ENCODE measurements around the gene NOL4L. TPM values are rescaled to one million over a fixed set of nuclear protein-coding genes. Genes with fewer than 3 reads are reported as not detected.

Gene NOL4L
- total RNA-seq, 1 experiment from 2014 or later: 31.7 TPM

- Histone ChIP-seq H4K20me1 (ENCODE audit: control insufficient read depth, insufficient read depth, insufficient read length) (peaks cover 2% of the 10 kb centered on the region), H2BK20ac (ENCODE audit: low read depth, low read length, poor library complexity, severe bottlenecking) (no peak overlapping the region), H3T11ph (ENCODE audit: low read length) (no peak overlapping the region), H3K14ac (ENCODE audit: insufficient read depth, low read length) (no peak overlapping the region), H3K18ac (ENCODE audit: insufficient read length, low read depth, low read length) (no peak overlapping the region), H3K4me1 (ENCODE audit: insufficient read depth, low read length) (no peaks in the 10 kb centered on the region), H3K4me2 (ENCODE audit: insufficient read depth, insufficient read length, low read length) (no peak overlapping the region), H2AFZ (ENCODE audit: low read length) (no peak overlapping the region), H3K79me2 (ENCODE audit: insufficient read depth, low read length) (no peaks in the 10 kb centered on the region), H2BK5ac (ENCODE audit: insufficient read length, low read length) (no peak overlapping the region), H3K23me2 (ENCODE audit: insufficient read length, low read depth, low read length, poor library complexity, severe bottlenecking) (no peaks in the 10 kb centered on the region), H2AK5ac (ENCODE audit: insufficient read length, low read length) (no peak overlapping the region), H3K9me3 (ENCODE audit: control insufficient read depth, low read depth, low read length) (no peaks in the 10 kb centered on the region), H2BK120ac (ENCODE audit: low read depth, low read length, poor library complexity, severe bottlenecking) (no peak overlapping the region), H3K56ac (ENCODE audit: insufficient read length, low read depth, low read length) (no peak overlapping the region), H2BK12ac (ENCODE audit: insufficient read length, low read depth, low read length) (no peak overlapping the region), H3K9ac (ENCODE audit: extremely low read depth, insufficient read length, low read length) (no peak overlapping the region), H3K79me1 (ENCODE audit: insufficient read depth, low read depth, low read length, poor library complexity, severe bottlenecking) (no peaks in the 10 kb centered on the region), H3K27ac (ENCODE audit: insufficient read length, low read depth, low read length) (no peak overlapping the region), H4K91ac (ENCODE audit: insufficient read length, low read depth, low read length) (no peak overlapping the region), H3K23ac (ENCODE audit: insufficient read length, low read depth, low read length) (no peak overlapping the region), H3K27me3 (ENCODE audit: insufficient read depth, low read length) (no peaks in the 10 kb centered on the region), H2BK15ac (ENCODE audit: low read depth, low read length) (no peak overlapping the region), H4K5ac (ENCODE audit: insufficient read length, low read depth, low read length) (no peak overlapping the region), H3K4ac (ENCODE audit: low read depth, low read length) (no peak overlapping the region), H4K8ac (replicated peaks; ENCODE audit: insufficient read length, low read depth, low read length) (no peak overlapping the region)
- no peak for DNase-seq
- peaks cover 0 to 2% (median 0%) of the 10 kb centered on the region in 3 experiments; a peak in 1 of 7 replicates for H3K36me3 Mint-ChIP-seq (ENCODE audit: insufficient read depth in 1 of 3, low read depth in 3 of 3)
- H3K27me3 Mint-ChIP-seq (ENCODE audit: low read depth): peaks cover 29% of the 10 kb centered on the region
- no peak overlapping the region for H3K27ac Mint-ChIP-seq
- no peak for TF ChIP-seq CTCF (conservative IDR thresholded peaks at IDR 0.05)
- no peaks in the 10 kb centered on the region; a peak in 1 of 5 replicates for H3K9me3 Mint-ChIP-seq
- no CpG with 5 or more reads among the region's 12 CpGs for WGBS (ENCODE audit: extremely low coverage, insufficient read length, low lambda C conversion rate)
- no peak overlapping the region for H3K4me3 Mint-ChIP-seq
- H3K4me1 Mint-ChIP-seq: peaks cover 18 to 32% of the 10 kb centered on the region in 2 experiments
Measured at GRCh38 chr20:32566379-32567374, 18.5 kb downstream of the NOL4L start.
